Fibroblast of the aortic adventitia (primary cell): Measurements from ENCODE around the gene DHRS7B. TPM values are rescaled to one million over a fixed set of nuclear protein-coding genes. Genes with fewer than 3 reads are reported as not detected.
"Not testable (repeated sequence)": the region's sequence is repeated elsewhere in the genome, so short reads cannot be mapped to it uniquely, and the experiment has no call there.

Source experiments
- DNase-seq: peaks from one replicate; pipeline ENCODE4 v3.0.0-alpha.2; 2010; ENCODE audit warnings: low read depth
- H3K4me3 ChIP-seq: 2 replicates; pipeline ENCODE4 v1.5.1; 2011; ENCODE audit warnings: low read depth, mild to moderate bottlenecking, control low read depth, low read length, moderate library complexity
- total RNA-seq: library from RNA; depleted of rRNA; stranded (reverse); fragments of >200 nt; gene quantifications from 2 replicates; pipeline ENCODE4 v1.2.3, GENCODE V29; 2012; ENCODE audit warnings: low replicate concordance
- TF ChIP-seq, protein P1 (sequence below): IDR thresholded peaks from 2 replicates; pipeline ENCODE4 v1.5.1; 2011; ENCODE audit warnings: mild to moderate bottlenecking, low read length, control low read depth, inconsistent platforms; ENCODE audit not compliant: insufficient read depth

The DHRS7B gene
- total RNA-seq, 1 donor = 12.7 TPM

DNA sequence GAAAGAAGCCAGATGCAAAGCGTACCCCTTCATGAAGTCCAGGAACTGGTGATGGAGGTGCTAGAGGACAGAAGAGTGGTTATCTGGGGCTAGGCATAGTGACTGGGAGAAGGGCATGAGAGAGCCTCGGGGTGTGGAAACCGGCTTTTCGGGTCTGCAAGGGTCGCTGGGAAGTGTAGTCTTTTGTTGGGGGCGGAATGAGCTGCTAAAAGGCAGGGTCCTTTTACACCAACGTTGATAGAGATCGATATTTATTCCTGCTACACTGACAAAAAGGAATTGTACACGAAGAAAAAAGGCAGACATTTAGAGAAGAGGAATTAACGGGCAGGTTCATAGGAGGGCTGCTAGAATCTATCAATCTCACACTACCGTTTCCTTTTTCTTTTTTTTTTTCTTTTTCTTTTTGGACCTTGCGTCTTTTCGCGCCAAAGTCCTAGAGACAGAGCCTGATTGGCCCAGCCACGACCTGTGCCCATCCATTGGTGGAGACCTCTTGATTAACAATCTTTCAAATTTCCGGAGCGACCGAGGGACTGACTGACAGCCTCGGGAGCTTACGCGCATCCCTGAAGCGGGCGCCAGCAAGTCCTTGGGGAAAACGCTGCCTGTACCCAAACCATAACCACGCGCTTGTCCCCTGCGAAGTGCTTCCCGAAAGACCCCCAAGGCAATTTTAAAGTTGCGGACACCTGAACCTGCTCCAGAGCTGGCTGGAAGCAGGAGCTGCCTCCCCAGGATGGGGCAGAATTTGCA is 27.7 kb upstream of the DHRS7B start:
- DNase-seq = peak; percentile 53
- peak overlapping the region; percentile 70 for H3K4me3 ChIP-seq
- TF ChIP-seq, protein P1, sequence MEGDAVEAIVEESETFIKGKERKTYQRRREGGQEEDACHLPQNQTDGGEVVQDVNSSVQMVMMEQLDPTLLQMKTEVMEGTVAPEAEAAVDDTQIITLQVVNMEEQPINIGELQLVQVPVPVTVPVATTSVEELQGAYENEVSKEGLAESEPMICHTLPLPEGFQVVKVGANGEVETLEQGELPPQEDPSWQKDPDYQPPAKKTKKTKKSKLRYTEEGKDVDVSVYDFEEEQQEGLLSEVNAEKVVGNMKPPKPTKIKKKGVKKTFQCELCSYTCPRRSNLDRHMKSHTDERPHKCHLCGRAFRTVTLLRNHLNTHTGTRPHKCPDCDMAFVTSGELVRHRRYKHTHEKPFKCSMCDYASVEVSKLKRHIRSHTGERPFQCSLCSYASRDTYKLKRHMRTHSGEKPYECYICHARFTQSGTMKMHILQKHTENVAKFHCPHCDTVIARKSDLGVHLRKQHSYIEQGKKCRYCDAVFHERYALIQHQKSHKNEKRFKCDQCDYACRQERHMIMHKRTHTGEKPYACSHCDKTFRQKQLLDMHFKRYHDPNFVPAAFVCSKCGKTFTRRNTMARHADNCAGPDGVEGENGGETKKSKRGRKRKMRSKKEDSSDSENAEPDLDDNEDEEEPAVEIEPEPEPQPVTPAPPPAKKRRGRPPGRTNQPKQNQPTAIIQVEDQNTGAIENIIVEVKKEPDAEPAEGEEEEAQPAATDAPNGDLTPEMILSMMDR = no peak

DNA sequence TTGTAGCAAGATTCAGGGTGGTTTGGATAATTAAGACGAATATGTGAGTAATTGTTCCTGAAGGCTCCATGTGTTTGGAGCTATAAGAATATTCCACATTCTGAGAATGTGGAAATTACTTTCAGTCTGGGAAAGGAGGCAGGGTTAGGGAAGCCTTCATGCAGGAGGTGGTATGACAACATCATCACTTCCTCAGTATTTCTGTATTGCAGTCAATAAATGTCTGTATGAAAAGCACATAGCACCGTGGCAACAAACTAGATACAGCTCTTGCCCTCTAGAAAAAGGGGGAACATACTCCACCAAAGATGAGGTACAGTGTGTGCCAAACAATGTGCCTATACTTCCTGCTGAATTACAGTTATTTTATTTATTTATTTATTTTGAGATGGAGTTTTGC is 26.1 kb upstream of the DHRS7B start:
- no peak for DNase-seq
- no peak overlapping the region for H3K4me3 ChIP-seq
- TF ChIP-seq, protein P1 = no peak

DNA sequence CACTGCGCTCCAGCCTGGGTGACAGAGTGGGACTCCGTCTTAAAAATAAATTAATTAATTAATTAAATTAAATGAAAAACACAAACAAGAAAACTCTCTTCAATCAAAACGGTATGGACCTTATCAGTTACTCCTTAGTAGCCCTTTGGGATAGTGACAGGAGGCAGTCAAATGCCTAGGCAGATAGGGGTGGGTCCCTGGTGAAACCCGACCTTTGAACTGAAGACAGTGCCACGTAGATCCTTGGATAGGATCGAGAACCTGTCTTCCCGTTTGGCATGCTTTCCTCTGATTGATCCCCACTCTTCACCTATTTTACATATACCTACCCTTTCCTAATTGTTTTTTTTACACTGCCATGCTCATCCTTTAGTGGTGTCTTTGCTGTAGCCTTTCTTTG is 22.2 kb upstream of the DHRS7B start:
- TF ChIP-seq, protein P1 = no peak
- no peak for DNase-seq
- H3K4me3 ChIP-seq = no peak overlapping the region

DNA sequence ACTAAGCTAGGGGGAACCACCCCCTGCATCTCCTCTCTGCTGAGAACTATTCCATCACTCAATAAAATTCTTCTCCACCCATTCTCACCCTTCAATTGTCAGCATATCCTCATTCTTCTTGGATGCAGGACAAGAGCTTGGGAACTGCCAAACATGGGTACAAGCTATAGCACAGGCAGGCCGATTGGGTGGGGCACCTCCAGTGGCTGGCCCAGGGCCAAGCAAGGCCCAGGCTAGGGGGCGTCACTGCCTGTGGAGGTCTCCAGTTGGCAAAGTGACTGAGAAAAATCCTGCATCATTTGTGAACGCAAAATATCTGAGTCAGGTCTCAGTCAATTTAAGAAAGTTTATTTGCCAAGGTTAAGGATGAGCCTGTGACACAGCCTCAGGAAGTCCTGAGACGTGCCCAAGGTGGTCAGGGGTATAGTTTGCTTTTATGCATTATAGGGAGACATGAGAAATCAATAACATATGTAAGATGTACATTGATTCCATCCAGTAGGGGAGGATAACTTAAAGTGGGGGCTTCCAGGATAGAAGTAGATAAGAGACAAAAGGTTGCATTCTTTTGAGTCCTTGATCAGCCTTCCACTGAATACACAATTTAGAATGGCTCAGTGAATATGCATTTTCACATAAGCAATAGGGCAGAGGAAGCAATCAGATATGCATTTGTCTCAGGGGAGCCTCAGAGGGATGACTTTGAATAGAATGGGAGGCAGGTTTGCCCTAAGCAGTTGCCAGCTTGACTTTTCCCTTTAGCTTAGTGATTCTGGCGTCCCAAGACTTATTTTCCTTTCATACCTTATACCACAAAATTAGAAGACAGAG is 21.5 kb upstream of the DHRS7B start:
- TF ChIP-seq, protein P1 = no peak

DNA sequence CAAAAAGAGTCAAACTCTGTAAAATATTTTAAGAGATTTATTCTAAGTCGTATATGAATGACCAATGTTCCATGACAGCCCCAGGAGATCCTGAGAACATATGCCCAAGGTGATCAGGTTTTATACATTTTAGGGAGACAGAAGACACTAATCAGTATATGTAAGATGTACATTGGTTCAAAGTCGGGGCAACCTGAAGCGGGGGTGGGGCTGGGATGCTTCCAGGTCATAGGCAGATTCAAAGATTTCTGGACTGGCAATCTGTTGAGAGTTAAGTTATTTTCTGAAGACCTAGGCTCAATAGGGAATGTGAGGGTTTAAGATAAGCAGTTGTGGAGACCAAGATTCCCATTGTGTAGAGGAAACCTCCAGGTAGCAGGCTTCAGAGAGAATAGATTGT is 20.4 kb upstream of the DHRS7B start:
- no peak for DNase-seq
- no peak overlapping the region for H3K4me3 ChIP-seq
- TF ChIP-seq, protein P1 = no peak

More for the DNA sequence above, 21.5 kb upstream of the DHRS7B start:
- H3K4me3 ChIP-seq = no peak overlapping the region
- DNase-seq = no peak

DNA sequence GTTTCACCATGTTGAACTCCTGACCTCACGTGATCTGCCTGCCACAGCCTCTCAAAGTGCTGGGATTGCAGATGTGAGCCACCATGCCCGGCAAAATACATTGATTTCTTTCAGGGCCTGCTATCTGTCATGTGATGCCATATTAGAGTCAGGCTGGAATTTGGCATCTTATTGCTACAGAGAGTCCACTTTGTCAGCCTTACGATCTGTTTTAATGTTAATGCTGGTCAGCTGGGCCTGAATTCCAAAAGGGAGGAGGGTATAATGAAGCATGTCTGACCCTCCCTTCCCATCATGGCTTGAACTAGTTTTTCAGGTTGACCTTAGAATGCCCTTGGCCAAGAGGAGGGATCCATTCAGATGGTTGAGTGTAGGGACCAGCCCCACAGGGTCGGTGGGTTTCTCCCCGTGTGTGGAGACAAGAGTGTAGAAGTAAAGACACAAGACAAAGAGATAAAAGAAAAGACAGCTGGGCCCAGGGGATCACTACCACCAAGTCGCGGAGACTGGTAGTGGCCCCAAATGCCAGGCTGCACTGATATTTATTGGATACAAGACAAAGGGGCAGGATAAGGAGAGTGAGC is 19.6 kb upstream of the DHRS7B start:
- DNase-seq = not testable (repeated sequence)

DNA sequence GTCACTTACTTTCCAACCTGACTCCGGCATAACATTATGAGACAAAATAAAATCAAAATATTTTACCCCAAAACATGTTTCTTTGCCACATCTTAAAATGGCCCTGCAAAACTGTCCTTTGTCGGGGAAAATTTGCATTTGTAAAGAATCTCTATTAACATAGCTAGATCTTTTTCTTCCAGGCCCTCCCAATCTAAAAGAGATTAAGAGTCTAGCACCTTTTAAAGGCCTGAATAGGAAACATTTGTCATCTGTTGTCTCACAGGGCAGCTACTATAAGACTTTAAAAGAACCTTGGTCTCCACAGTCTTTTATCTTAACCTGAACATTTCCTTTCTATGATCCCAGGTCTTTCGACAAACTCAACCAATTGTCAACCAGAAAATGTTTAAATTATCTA is 18.1 kb upstream of the DHRS7B start:
- TF ChIP-seq, protein P1 = no peak
- no peak for DNase-seq
- no peak overlapping the region for H3K4me3 ChIP-seq

More for the DNA sequence above, 19.6 kb upstream of the DHRS7B start:
- not testable (repeated sequence) for H3K4me3 ChIP-seq
